Measurements from ENCODE around the gene COL5A1.

COL5A1 gene

DNA sequence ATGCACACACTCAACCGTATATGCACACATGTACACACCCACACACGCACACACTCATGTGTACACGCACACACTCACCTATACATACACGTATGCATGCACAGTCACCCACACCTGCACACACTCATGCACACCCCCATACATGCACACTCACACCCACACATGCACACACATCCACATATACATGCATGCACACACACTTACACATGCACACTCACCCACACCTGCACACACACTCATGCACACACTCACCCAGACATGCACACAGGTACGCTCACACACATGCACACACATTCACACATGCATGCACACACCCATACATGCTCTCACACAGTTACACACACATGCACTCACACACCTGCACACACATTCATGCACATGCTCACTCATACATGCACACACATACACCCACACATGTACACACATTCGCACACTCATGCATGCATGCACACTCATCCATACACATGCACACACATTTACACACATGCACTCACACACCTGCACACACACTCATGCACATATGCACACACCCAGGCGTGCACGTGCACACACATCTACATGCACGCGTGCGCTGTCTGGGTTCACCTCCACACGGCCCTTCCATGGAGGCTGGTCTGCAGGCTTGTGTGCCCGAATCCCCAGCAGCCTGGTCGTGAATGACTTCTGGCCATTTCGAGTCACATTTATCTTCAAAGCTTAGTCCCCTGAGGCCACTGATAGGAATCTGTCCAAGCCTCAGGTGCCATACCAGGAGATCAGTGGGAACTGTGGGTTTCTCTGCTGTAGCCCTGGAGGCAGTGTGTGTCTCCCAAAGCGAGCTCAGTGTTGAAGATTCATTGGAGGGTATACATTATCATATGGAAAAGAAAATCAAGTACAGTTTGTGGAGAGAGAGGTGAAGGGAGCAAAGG lies 103.0 kb downstream of the COL5A1 start:
- DNase-seq (ENCODE audit: low read depth), result no peak

GRCh38 chr9:134747951-134748489 lies 106.4 kb downstream of the COL5A1 start:
- DNase-seq (ENCODE audit: low read depth), result no peak

DNA sequence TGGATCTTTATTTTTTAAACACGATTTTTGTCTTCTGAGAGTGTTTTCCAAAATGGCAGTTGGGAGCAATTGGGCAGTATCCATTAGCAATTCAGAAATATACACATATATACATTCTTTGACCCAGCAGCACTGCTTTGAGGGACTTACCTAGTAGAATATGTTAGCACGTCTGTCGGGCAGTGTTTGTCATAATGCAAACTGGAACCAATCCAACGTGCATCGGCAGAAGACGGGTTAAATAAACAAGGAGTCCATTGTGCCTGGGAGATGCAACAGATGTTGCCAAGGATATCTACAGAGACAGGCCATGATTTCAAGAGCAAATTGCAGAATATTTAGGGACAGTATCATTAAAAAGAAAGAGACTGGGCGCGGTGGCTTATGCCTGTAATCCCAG lies 107.0 kb downstream of the COL5A1 start:
- no peak for DNase-seq (ENCODE audit: low read depth)

- no peak for DNase-seq (ENCODE audit: low read depth)
Observed at GRCh38 chr9:134750450-134751155, 109.0 kb downstream of the COL5A1 start.

- no peak for DNase-seq (ENCODE audit: low read depth)
Observed at GRCh38 chr9:134751622-134752021, 110.0 kb downstream of the COL5A1 start.

DNA sequence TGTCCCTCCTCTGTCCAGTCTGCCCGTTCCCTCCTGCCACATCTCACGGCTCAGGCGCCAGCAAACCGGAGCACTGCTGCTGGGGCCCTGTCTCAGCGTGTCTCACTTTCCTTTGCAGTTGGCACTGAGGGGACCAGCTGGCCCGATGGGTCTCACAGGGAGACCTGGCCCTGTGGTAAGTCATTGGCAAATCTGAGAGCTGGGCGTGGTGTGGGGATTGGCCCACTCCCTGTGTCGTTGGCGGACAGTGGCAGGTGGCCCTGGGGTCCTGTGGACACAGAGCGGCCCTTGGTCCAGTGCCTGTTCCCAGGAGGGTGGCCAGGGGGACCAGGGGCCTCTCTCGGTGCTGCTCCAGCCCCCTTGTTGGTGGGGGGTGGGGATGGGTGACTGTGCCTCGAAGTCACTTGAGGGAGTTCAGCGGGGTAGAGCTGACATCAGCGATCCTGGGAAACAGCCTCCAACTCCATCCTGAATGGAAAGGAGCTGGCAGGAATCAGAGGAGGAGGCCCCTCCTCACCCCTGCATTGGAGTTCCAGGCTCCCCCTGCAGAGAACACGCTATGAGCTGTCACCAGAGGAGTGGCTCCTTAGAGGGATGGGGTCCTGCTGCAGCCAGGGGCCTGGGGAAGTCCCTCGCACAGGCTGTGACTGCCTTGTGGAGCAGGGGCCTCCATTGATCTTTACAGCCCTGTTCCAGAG lies 111.0 kb downstream of the COL5A1 start:
- no peak for DNase-seq (ENCODE audit: low read depth)

- DNase-seq (ENCODE audit: low read depth), result no peak
Observed at GRCh38 chr9:134753191-134753590, 111.6 kb downstream of the COL5A1 start.

DNA sequence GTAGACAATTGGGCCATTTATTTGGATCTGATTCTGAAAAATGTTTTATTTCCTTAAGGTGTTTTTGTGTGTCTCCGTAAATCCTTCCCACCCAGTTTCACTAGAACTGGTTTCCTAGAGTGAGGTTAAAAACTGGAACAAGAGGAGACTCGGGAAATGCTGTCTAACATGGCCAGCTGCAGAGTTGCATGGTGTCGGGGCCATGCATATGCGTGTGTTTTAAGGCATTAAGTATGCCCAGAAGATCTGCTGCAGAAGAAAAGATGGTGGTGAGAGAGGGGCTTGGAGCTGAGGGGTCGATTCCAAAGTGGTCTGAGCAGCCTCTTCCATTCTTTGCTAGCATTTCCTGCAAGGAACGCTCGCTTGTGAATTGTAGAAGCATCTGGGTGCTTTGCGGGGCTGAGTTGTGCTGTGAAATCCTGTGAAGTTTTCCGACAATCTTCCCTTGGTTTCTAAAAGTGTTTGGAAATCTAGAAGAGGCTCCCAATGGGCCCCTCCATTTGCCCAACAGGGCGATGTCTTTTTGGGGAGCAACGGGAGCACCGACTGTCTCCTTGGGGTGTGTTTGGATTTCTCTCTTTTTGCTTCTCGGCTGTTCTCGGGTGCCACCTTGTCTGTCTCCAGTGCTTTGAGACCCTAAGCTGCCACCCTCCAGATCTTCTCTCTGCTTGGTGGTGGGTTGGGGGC lies 113.8 kb downstream of the COL5A1 start:
- no peak for DNase-seq (ENCODE audit: low read depth)

GRCh38 chr9:134756098-134756497 lies 114.5 kb downstream of the COL5A1 start:
- no peak for DNase-seq (ENCODE audit: low read depth)

- no peak for DNase-seq (ENCODE audit: low read depth)
Observed at GRCh38 chr9:134757216-134757975, 115.8 kb downstream of the COL5A1 start.

- DNase-seq (ENCODE audit: low read depth), result no peak
Observed at GRCh38 chr9:134758949-134759607, 117.5 kb downstream of the COL5A1 start.

GRCh38 chr9:134759913-134760312 lies 118.3 kb downstream of the COL5A1 start:
- DNase-seq (ENCODE audit: low read depth), result no peak

DNA sequence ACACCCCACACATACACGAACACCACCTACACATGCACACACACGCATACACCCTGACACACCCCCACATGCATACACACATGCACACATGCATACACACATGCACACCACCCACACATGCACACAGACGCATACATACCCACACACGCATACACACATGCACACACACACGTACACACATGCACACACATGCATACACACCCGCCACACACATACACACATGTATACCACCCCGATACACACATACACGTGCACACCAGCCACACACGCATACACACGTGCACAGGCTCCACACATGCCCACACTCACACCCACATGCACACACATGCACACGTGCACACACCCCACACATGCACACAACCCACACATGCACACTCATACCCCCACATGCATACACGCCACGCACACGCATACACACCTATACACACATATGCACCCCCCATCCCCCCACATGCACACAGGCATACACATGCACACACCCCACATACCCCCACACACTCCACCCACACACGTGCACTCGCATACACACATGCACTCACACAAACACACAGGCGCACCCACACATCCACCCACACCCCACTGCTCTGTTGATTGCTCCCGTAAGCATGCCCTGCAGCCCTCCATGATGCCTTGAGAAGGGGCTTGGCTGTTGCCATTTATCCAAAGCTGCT lies 119.3 kb downstream of the COL5A1 start:
- DNase-seq (ENCODE audit: low read depth), result no peak

GRCh38 chr9:134764473-134765269 lies 123.1 kb downstream of the COL5A1 start:
- DNase-seq (ENCODE audit: low read depth), result no peak

- no peak for DNase-seq (ENCODE audit: low read depth)
Observed at GRCh38 chr9:134765785-134766184, 124.2 kb downstream of the COL5A1 start.

DNA sequence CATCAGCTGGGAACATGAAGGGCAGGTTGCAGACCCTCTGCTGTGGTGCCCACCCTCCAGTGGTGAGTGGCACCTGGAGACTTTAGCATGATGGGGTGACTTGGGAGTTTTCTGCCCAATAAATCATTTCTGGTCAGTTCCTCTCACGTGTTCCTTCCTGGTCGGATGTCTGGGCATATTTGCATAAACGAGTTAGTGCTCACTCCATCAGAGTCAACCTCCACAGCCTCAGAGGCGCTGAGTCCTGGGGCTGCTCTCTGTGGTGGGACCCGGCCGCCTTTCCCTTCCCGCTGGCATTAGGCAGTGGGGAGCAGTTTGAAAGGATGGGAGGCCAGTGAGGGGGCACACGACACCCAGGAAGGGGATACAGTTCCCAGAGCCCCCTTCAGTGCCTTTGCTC lies 125.0 kb downstream of the COL5A1 start:
- no peak for DNase-seq (ENCODE audit: low read depth)

GRCh38 chr9:134768332-134768708 lies 126.7 kb downstream of the COL5A1 start:
- no peak for DNase-seq (ENCODE audit: low read depth)

- DNase-seq (ENCODE audit: low read depth), result no peak
Observed at GRCh38 chr9:134768709-134769351, 127.2 kb downstream of the COL5A1 start.

Data from stimulated activated CD8-positive, alpha-beta memory T cell treated with anti-CD3 and anti-CD28 coated beads, Interleukin-15, amount 100 ng/mL, for 1 hour (primary cell).